PFSK-1 (cell line): ENCODE measurements around the gene PRR15L.
A peak's percentile ranks its signal among the peaks of the same experiment; 100 is the strongest.

ENCODE experiments used
- FOXP2 ChIP-seq: optimal IDR thresholded peaks from 2 replicates; pipeline ENCODE3; 2011; ENCODE audit warnings: borderline replicate concordance, control low read depth, inconsistent platforms; ENCODE audit not compliant: insufficient read depth; ENCODE audit errors: extremely low read length, extremely low read depth
- POLR2AphosphoS5 ChIP-seq: IDR thresholded peaks from 2 replicates; pipeline ENCODE4 v1.6.1; 2012; ENCODE audit warnings: low read depth, mild to moderate bottlenecking, control low read depth, low read length, moderate library complexity
- REST ChIP-seq, 2 experiments: IDR thresholded peaks; 2 replicates each; pipeline versions ENCODE4 v1.6.1 to v1.8.0; 2011 to 2012; ENCODE audit warnings: low read depth in 2 of 2, low read length in 2 of 2, control low read depth in 1 of 2, inconsistent platforms in 1 of 2, mild to moderate bottlenecking in 1 of 2, moderate library complexity in 1 of 2; ENCODE audit not compliant: insufficient read depth in 1 of 2
- SIN3A ChIP-seq: IDR thresholded peaks from 2 replicates; pipeline ENCODE4 v1.6.1; 2012; ENCODE audit warnings: mild to moderate bottlenecking, low read length, moderate library complexity, borderline replicate concordance; ENCODE audit not compliant: insufficient read depth
- TAF1 ChIP-seq: IDR thresholded peaks from 2 replicates; pipeline ENCODE4 v1.6.1; 2012; ENCODE audit warnings: low read length, control low read depth, borderline replicate concordance; ENCODE audit not compliant: insufficient read depth

The PRR15L gene

DNA sequence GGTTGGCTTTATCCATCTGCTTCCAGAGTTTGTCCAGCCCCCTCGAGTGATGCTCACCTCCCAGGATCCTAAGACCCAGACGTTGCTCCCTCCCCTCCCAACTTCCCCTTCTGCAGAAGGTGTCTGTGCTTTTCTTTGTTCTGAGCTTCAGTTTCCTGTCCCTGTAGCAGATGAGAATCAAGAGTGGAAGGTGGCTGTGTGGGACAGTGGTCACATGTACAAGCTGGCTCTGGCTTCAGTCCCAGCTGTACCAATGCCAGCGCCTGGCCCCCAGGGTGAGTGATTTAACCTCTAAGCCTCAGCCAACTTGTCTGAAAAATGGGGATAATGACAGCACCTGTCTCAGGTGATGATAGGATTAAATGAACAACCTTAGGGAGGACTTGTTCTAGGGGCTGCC is 7.7 kb downstream of the PRR15L start:
- TF ChIP-seq FOXP2 (no peak), SIN3A (no peak), POLR2AphosphoS5 (no peak), REST (IDR thresholded peaks at IDR 0.05; ENCODE audit: insufficient read depth in 1 of 2, low read depth in 2 of 2, low read length in 2 of 2) (no peak), TAF1 (no peak)

- TF ChIP-seq POLR2AphosphoS5: no peak
- peak; percentile 34 for TF ChIP-seq FOXP2
- no peak for TF ChIP-seq SIN3A
These were observed 8.4 kb downstream of the PRR15L start for GRCh38 chr17:47949197-47949759.

- no peak for TF ChIP-seq SIN3A
- TF ChIP-seq REST (IDR thresholded peaks at IDR 0.05; ENCODE audit: insufficient read depth in 1 of 2, low read depth in 2 of 2, low read length in 2 of 2): no peak
- TF ChIP-seq FOXP2: no peak
- TF ChIP-seq POLR2AphosphoS5: no peak
- TF ChIP-seq TAF1: no peak
These were observed 8.9 kb downstream of the PRR15L start for GRCh38 chr17:47948706-47949196.

DNA sequence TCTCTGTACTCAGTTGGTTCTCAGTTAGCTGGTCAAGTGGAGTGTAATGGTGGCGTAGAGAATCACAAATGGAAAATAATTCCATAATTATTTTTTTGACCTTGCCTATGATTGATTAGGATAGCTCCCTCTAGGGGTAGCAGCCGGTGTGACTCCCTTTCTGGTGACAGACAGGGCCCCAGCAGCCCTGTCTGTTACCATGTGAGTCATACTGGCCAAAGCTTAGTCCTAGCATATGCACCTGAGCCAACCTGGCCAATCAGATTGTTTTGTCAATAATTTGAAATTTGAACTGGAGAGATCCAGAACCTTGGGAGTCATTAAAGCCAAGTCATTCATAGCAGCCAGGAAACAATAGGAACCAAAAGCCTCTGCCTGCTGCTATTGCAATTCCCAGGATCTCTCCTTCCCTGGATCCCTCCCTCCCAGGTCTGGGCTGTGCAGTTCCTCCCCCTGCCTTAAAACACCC is 10.7 kb downstream of the PRR15L start:
- TF ChIP-seq POLR2AphosphoS5 (no peak), REST (IDR thresholded peaks at IDR 0.05; ENCODE audit: insufficient read depth in 1 of 2, low read depth in 2 of 2, low read length in 2 of 2) (no peak), FOXP2 (no peak), TAF1 (no peak), SIN3A (no peak)

DNA sequence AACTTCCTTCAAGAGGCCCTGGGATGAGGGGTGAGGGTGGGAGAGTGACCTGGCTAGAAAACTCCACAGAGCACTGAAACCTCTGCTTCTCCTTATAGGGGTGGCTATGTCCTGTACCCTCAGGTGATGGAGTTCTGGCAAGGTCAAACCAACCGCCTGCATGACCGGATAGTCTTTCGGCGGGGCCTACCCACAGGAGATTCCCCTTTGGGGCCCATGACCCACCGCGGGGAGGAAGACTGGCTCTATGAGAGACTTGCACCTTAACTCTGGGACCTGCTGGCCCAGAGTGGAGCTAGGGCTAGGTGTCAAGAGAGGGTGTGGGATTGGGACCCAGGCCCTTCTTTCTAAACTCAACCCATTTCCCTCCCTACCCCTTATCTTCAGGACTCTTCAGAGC is 11.2 kb downstream of the PRR15L start:
- TF ChIP-seq SIN3A: no peak
- TF ChIP-seq TAF1: no peak
- TF ChIP-seq REST (IDR thresholded peaks at IDR 0.05; ENCODE audit: insufficient read depth in 1 of 2, low read depth in 2 of 2, low read length in 2 of 2): no peak
- no peak for TF ChIP-seq FOXP2
- no peak for TF ChIP-seq POLR2AphosphoS5
